ENCODE measurements around the gene MGAT2. TPM values are rescaled to one million over a fixed set of nuclear protein-coding genes. Genes with fewer than 3 reads are reported as not detected.

MGAT2 gene
- total and polyA plus RNA-seq, 2 donors (not counting 1 experiment from before 2014, with no cell fraction given), result 55.7 to 60.4 TPM

GRCh38 chr14:49585803-49586672 lies 34.6 kb upstream of the MGAT2 start, which contains the start of gene RPS29:
TSS of gene RPS29 (minus strand) at chr14:49586380. CDS start at chr14:49586346, 34 bp downstream.
- H3K27ac ChIP-seq (ENCODE audit: insufficient read depth, low read length), result peak within 1 kb of the TSS; percentile 97
- TF ChIP-seq, protein P1, sequence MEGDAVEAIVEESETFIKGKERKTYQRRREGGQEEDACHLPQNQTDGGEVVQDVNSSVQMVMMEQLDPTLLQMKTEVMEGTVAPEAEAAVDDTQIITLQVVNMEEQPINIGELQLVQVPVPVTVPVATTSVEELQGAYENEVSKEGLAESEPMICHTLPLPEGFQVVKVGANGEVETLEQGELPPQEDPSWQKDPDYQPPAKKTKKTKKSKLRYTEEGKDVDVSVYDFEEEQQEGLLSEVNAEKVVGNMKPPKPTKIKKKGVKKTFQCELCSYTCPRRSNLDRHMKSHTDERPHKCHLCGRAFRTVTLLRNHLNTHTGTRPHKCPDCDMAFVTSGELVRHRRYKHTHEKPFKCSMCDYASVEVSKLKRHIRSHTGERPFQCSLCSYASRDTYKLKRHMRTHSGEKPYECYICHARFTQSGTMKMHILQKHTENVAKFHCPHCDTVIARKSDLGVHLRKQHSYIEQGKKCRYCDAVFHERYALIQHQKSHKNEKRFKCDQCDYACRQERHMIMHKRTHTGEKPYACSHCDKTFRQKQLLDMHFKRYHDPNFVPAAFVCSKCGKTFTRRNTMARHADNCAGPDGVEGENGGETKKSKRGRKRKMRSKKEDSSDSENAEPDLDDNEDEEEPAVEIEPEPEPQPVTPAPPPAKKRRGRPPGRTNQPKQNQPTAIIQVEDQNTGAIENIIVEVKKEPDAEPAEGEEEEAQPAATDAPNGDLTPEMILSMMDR (conservative IDR thresholded peaks at IDR 0.05 in 1 of 2, IDR thresholded peaks at IDR 0.05 in 1 of 2; ENCODE audit: low read depth in 1 of 2, low read length in 2 of 2), result no peak
- TF ChIP-seq EZH2 (IDR thresholded peaks at IDR 0.05; ENCODE audit: low read length, missing control alignments), result no peak
- H3K4me1 ChIP-seq (ENCODE audit: control insufficient read depth, extremely low read depth, insufficient read depth, low read length), result no peaks in the 10 kb centered on the region
- H3K79me2 ChIP-seq (ENCODE audit: control insufficient read depth, insufficient read depth, low read length), result peaks cover 47% of the 10 kb centered on the region
- H3K9ac ChIP-seq (ENCODE audit: insufficient read depth, low read length), result peak within 1 kb of the TSS; percentile 87
- H3K27me3 ChIP-seq (ENCODE audit: control insufficient read depth, insufficient read depth, low read length), result no peaks in the 10 kb centered on the region
- H3K4me3 ChIP-seq (replicated peaks in 1 of 4; ENCODE audit: control extremely low read depth in 1 of 4, insufficient read depth in 1 of 4, low read depth in 3 of 4, low read length in 4 of 4), result peak within 1 kb of the TSS; percentile 68 to 97 (median 96)
- H2AFZ ChIP-seq (ENCODE audit: low read length), result peak within 1 kb of the TSS; percentile 43
- peaks cover 9% of the 10 kb centered on the region for H3K36me3 ChIP-seq (ENCODE audit: control insufficient read depth, insufficient read depth, low read length)
- peak within 1 kb of the TSS; percentile 75 for H3K4me2 ChIP-seq (ENCODE audit: extremely low read depth, insufficient read depth, low read length)
- peak; percentile 97 to 100 for DNase-seq (ENCODE audit: low read depth in 2 of 2)
- no peaks in the 10 kb centered on the region for H4K20me1 ChIP-seq (ENCODE audit: control insufficient read depth, extremely low read depth, insufficient read depth, low read length)
- H3K9me3 ChIP-seq (ENCODE audit: control insufficient read depth, insufficient read depth, low read depth, low read length), result no peaks in the 10 kb centered on the region

- no peaks in the 10 kb centered on the region for H3K9me3 ChIP-seq (ENCODE audit: control insufficient read depth, insufficient read depth, low read depth, low read length)
- H3K27ac ChIP-seq (ENCODE audit: insufficient read depth, low read length), result peak overlapping the region; percentile 5
- H2AFZ ChIP-seq (ENCODE audit: low read length), result peak overlapping the region; percentile 43
- DNase-seq (ENCODE audit: low read depth in 2 of 2), result peak; percentile 73 to 89
- peak overlapping the region; percentile 58 for H3K4me2 ChIP-seq (ENCODE audit: extremely low read depth, insufficient read depth, low read length)
- H3K36me3 ChIP-seq (ENCODE audit: control insufficient read depth, insufficient read depth, low read length), result peaks cover 9% of the 10 kb centered on the region
- H3K79me2 ChIP-seq (ENCODE audit: control insufficient read depth, insufficient read depth, low read length), result peaks cover 41% of the 10 kb centered on the region
- H3K9ac ChIP-seq (ENCODE audit: insufficient read depth, low read length), result no peak overlapping the region
- no peaks in the 10 kb centered on the region for H3K27me3 ChIP-seq (ENCODE audit: control insufficient read depth, insufficient read depth, low read length)
- TF ChIP-seq, protein P1 (conservative IDR thresholded peaks at IDR 0.05 in 1 of 2, IDR thresholded peaks at IDR 0.05 in 1 of 2; ENCODE audit: low read depth in 1 of 2, low read length in 2 of 2), result peak; percentile 56 to 68
- no peak for TF ChIP-seq EZH2 (IDR thresholded peaks at IDR 0.05; ENCODE audit: low read length, missing control alignments)
- no peaks in the 10 kb centered on the region for H4K20me1 ChIP-seq (ENCODE audit: control insufficient read depth, extremely low read depth, insufficient read depth, low read length)
- no peaks in the 10 kb centered on the region for H3K4me1 ChIP-seq (ENCODE audit: control insufficient read depth, extremely low read depth, insufficient read depth, low read length)
- peak overlapping the region; percentile 23 to 50 (median 26) for H3K4me3 ChIP-seq (replicated peaks in 1 of 4; ENCODE audit: control extremely low read depth in 1 of 4, insufficient read depth in 1 of 4, low read depth in 3 of 4, low read length in 4 of 4)
Measured at GRCh38 chr14:49586673-49587460, 33.7 kb upstream of the MGAT2 start.

GRCh38 chr14:49589387-49589786 lies 31.2 kb upstream of the MGAT2 start:
- Histone ChIP-seq H3K36me3 (ENCODE audit: control insufficient read depth, insufficient read depth, low read length) (no peaks in the 10 kb centered on the region), H3K79me2 (ENCODE audit: control insufficient read depth, insufficient read depth, low read length) (peaks cover 18% of the 10 kb centered on the region), H3K27ac (ENCODE audit: insufficient read depth, low read length) (no peak overlapping the region), H3K4me2 (ENCODE audit: extremely low read depth, insufficient read depth, low read length) (no peak overlapping the region), H3K4me3 (replicated peaks in 1 of 4; ENCODE audit: control extremely low read depth in 1 of 4, insufficient read depth in 1 of 4, low read depth in 3 of 4, low read length in 4 of 4) (no peak overlapping the region), H3K4me1 (ENCODE audit: control insufficient read depth, extremely low read depth, insufficient read depth, low read length) (no peaks in the 10 kb centered on the region), H3K27me3 (ENCODE audit: control insufficient read depth, insufficient read depth, low read length) (no peaks in the 10 kb centered on the region), H3K9ac (ENCODE audit: insufficient read depth, low read length) (no peak overlapping the region), H3K9me3 (ENCODE audit: control insufficient read depth, insufficient read depth, low read depth, low read length) (no peaks in the 10 kb centered on the region), H2AFZ (ENCODE audit: low read length) (no peak overlapping the region), H4K20me1 (ENCODE audit: control insufficient read depth, extremely low read depth, insufficient read depth, low read length) (no peaks in the 10 kb centered on the region)
- no peak for DNase-seq (ENCODE audit: low read depth in 2 of 2)
- TF ChIP-seq, protein P1 (conservative IDR thresholded peaks at IDR 0.05 in 1 of 2, IDR thresholded peaks at IDR 0.05 in 1 of 2; ENCODE audit: low read depth in 1 of 2, low read length in 2 of 2), result no peak
- TF ChIP-seq EZH2 (IDR thresholded peaks at IDR 0.05; ENCODE audit: low read length, missing control alignments), result no peak

Data from fibroblast of lung (primary cell).